GM18951 (cell line): ENCODE results near the gene RGS6.

Experiments
- POLR2A ChIP-seq: IDR thresholded peaks from 4 replicates; pipeline ENCODE4 v1.6.1; 2011; ENCODE audit warnings: mild to moderate bottlenecking; ENCODE audit not compliant: insufficient read length, insufficient read depth; ENCODE audit errors: extremely low read depth
- in situ Hi-C: fragments of 300-500 bp; cut with MboI; formaldehyde crosslinking; loops from one replicate; pipeline ENCODE4 v1.12.0; 2022; ENCODE audit warnings: low sequenced_read_pairs, mixed read lengths, inconsistent platforms; ENCODE audit not compliant: unreplicated experiment

The RGS6 gene

DNA sequence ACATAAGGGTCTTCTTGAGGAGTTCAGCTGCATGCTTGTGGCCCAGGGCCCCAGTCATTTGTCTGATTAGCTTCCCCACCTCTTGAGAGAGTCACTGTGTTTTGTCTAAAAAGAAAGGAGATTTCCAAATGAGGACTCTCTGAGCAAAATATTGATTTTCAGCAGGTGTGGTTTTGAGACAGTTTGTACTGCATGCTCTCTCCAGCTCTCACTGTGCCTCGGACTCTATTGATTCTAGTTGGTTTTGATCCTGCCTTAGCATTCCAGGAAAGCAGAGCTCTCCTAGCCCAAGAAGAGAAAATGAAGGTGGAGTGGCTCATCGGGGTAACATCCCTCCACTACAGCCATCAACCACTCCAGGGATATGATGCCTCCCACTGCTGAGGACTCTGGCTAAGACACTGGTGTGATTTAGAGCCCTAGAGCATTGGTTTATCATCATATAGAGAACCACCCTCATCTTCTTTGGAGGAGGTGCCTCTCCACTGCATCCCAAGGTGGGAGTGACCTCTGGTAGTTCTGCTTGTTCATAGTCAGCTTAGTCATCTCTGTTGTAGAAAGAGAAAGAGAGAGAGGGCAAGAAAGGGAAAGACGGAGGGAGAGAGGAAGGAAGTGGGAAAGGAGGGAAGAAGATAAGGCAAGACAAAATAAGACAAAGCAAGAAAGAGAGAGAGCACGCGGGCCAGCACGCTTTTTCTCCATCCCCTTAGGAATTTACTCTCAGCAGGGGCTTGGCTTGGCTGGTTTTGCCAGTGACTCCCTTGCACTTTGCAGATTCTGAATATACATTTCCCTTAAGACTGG, 596.0 kb downstream of the RGS6 start:
- in situ Hi-C loops, result no loop called here
- TF ChIP-seq POLR2A, result no peak

DNA sequence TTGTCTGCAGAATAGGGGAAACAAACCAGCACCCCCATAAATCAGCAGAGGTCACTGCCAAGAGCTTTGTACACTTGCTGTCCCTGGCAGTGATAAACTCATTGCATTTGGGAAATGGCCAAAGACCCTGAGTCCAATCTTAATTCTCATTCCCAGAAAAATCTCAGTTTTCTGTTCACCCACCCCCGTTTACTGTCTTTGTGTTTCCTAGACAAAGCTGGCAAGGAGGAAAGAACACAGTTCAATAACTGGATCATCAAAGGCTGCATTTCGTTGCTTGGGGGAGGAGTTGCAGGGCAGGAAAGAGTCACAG, 596.6 kb downstream of the RGS6 start:
- TF ChIP-seq POLR2A, result no peak
- in situ Hi-C loops, result no loop called here

DNA sequence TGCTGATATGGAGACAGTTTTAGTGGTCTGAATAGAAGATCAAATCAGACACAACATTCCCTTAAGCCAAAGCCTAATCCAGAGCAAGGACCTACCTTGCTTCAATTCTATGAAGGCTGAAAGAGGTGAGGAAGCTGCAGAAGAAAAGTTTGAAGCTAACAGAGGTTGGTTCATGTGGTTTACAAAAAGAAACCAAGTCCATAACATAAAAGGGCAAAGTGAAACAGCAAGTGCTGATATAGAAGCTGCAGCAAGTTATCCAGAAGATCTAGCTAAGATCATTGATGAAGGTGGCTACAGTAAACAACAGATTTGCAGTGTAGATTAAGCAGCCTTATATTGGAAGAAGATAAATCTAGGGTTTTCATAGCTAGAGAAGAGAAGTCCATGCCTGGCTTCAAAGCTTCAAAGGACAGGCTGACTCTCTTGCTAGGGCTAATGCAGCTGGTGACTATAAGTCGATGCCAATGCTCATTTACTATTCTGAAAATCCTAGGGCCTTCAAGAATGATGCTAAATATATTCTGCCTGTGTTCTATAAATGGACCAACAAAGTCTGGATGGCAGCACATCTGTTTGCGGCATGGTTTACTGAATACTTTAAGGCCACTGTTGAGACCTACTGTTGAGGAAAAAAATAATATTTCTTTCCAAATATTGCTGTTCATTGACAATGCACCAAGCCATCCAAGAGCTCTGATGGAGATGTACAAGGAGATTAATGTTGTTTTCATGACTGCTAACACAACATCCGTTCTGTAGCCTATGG, 600.6 kb downstream of the RGS6 start:
- TF ChIP-seq POLR2A, result no peak
- in situ Hi-C loops, result no loop called here

DNA sequence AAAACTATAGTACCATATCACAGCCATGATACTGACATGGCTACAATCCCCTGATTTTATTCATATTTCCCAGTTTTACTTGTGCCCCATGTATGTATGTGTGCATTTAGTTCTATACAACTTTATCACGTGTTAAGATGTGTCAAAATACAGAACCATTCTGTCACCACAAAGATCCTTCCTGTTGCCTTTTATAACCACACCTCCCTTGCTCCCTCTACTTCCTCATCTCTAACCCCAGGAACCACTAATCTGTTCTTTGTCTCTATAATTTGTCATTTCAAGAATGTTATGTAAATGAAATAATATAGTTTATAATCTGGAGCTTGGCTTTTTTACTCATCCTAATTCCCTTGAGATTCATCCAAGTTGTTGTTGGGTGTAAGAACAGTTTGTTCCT, 603.3 kb downstream of the RGS6 start:
- in situ Hi-C loops, result no loop called here
- no peak for TF ChIP-seq POLR2A

DNA sequence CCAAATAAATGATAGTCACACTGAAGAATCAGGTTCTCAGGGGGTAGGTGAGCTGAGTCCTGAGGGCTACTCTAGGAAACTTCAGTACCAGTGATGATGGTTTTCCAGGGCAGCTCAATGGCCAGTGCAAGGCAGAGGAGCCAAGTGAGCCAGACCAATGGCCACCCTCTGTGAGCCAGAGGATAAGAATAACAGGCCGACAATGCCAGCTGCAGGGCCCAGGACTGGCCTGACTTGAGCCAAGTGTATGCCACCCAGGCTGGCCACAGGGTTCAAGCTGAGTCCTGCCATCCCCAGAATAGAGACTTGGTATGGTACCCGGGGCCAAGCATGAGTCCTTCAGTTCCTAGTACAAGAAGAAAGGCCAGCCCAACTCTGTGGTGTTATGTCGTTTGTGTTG, 606.2 kb downstream of the RGS6 start:
- TF ChIP-seq POLR2A, result no peak
- in situ Hi-C loops, result no loop called here

DNA sequence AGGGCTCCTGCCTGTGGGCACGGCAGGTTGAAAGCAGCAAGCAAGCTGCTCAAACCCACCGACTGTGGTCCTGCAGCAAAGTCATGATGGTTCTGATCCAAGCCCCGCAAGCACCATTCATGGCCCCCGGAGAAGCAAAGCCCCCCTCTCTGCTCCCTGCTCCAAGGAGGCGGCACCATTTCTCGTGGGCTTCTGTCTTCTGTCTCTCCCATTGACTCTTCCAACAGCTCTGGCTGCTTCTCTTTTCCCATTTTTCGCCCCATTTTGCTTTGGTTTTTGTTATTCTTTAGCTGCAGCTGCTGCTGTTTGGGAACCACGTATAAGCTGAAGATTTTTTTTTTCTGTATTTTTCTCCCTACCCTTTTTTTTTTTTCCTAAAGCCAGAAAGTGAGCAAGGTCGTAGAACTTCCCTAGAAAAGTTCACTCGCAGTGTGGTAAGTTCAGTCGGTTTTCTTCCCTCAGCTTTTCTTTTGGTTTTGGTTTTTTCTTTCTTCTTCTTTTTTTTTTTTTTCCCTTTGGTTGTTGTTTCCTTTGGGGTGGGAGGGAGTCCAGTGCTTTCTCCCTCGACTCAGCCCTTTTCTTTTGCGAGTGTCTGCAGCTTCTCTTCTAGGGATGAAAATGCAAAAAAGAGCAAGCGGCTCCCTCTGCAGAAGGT, 607.6 kb downstream of the RGS6 start:
- in situ Hi-C loops, result no loop called here
- TF ChIP-seq POLR2A, result no peak

DNA sequence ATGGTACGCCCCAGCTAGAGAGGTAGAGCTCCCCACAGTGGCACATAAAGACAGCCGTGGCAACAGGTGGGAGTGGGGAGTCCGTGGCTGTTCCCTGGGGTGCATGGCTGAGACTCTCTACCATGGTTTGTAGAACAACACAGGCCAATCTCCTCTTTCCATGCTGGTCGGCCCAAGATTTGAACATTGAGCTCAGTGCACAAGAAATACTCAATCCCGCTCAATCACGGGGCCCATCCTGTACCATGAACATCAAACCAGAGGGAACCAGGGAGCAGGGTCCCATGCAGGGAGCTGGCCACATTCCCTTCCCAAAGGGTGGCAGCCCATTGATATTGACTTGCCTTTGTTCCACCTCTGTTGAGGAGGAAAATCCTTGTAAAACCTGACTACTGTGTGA, 608.6 kb downstream of the RGS6 start:
- in situ Hi-C loops, result no loop called here
- TF ChIP-seq POLR2A, result no peak

DNA sequence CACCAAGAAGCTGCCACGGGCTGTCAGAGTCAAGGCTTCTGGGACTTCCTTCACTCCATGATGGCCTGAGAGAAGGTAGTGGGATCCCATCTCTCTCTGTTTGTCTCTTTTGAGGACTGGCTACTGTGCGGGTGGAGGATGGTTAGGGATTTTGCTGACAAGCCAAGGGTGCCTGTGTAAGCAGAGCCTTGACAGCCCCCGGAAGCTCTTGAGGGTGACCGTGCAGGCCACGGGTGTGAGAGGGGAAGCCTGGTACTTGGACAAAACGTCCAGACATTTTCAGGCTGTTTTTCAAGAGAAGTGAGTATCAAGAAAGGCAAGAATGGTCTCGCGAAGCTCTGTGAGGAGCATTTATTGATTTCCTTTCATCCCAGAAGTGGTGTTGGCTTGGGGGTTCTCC, 609.3 kb downstream of the RGS6 start:
- TF ChIP-seq POLR2A, result no peak
- in situ Hi-C loops, result no loop called here

DNA sequence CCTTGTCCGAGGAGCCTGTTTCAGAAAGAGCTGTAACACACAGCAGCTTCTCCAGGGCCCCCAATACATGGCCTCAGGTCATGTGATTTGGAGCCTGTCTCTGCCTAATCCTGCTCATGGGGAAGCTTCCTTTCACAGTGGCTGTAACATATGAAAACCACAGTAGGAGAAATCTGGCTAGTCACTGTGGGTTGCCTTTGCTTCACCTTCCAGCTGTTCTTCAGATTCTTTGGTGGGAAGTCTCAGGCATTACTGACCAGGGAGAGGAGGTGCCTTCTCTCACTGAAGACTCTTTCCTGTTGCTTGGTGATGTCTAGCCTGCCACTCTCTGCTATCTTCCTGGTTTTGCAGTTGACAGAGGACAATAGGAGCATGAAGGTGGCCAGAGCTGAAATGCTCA, 611.1 kb downstream of the RGS6 start:
- in situ Hi-C loops, result no loop called here
- TF ChIP-seq POLR2A, result no peak

DNA sequence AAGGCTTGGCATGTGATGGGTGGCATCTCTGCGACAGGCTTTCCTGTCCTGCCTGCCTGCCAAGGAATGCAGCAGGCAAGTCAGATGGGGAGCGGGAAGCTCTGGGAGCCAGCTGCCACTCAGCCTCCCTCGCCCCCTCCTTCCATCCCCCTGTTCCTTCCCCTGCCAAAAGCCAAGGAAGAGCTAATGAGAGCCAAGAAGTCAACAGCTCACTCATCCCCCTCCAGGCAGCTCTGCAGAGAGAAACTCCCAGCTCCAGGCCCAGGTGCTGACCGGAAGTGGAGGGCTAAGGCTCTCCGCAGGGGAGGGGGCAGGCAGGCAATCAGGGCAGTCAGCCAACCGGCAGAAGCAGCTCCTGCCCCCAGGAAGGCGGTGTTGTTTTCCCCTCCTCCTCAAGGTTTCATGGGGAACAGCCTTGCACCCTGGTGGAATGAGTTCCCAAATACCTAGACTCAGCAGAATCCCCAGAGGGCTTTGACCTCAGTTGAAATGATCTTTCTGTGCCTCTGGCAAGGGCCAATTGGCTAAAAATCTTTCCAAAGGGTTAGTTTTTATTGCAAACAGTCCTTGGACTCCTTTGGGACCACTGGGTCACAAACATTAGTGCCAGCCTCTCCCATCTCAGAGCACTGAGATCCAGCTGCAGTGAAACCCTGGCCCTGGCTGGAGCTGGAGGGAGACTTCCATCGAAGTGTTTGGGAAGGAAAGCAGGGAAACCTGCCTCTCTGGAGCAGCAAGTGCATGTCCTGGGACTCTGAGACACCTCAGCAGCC, 612.6 kb downstream of the RGS6 start:
- no peak for TF ChIP-seq POLR2A
- in situ Hi-C loops, result no loop called here

DNA sequence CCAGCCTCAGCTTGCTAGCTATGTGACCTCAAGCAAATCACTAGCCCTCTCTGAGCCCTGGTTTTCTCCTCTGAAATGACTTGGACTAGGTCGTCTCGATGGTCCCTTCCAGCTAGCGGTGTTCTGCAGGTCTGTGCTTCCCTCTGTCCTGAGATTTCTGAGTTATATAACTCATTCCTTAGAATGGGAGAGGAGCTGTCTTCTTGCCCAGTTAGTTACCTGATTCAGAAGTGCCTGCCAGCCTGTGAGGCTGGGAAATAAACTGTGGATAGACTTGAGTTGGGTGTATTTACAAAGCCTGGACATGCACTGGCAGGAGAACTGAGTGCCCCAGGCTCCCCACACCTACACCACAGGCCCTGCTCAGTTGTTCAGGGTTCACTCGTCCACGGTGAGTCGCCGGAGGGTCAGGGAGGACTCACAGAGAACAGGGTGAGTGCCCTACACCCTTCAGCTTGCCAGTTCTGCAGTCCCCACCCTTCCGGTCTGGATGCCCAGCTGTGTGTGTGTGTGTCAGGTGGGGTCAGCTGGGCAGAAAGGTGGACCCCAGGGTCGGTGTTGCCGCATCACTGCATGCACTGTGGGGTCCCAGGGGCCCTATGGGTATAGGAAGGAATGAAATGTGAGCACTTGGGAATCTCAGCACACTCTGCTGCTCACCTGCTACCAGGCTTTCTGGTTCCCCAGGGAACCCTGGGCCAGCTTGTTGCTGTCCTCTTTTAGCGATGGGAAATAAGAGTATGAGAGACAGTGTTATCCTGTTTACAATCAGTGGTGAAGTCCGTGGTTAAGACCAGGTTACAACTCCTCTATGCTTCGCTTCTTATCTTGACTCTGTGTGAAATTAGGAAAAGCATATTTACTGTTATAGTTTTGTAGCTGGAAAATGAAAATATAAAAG, 613.4 kb downstream of the RGS6 start:
- TF ChIP-seq POLR2A, result no peak
- in situ Hi-C loops, result no loop called here

DNA sequence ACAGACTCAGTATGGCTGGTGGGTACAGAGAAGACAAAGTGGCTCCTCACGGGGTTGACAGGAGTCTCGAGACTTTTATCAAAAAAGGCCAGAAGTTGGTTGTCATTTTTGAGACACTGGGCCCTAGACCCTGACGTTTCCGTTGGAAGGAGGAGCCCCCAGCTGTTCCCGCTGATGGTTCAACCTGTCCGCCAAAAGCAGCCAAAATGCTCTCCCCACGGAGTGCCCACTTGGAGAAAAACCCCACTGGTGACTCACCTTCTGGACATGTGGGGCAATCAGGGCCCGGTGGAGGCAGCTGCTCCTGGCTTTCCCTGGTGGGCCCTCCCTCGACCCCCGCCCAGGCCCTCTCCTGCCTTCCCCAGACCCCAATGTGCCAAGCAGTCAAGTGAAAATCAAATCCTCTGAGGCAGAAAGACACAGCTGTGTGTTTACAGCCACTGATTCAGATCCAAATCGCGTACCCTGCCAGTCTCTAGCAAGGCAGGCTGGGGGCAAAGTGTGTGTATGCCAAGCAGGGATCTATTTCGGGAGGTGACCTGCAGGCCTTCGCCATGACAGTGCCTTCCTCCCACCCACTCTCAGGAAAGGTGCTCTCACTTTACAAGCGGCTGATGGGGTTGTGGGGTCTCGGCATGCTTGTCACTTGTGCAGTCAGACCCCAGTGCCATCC, 614.3 kb downstream of the RGS6 start:
- in situ Hi-C loops, result no loop called here
- no peak for TF ChIP-seq POLR2A
